Endothelial cell of umbilical vein (primary cell): ENCODE results near the gene HMGCS2. TPM values are rescaled to one million over a fixed set of nuclear protein-coding genes. Genes with fewer than 3 reads are reported as not detected.

Experiments
- BruUV-seq: library from RNA; stranded (reverse); fragments of 400-500 nt; replicated peaks from 2 replicates; lab custom pipeline; 2021; lab: Mats Ljungman, UMichigan
- CTCF ChIA-PET: fragments of 300-600, 350-600 bp; sonication (Branson Sonifier 250); formaldehyde crosslinking; loops from one replicate; lab custom pipeline; 2021; ENCODE audit warnings: antibody characterized with exemption, inconsistent platforms; lab: Charles Lee
- POLR2A ChIA-PET: fragments of 300-600, 350-600 bp; sonication (Branson Sonifier 250); formaldehyde crosslinking; loops from one replicate; lab custom pipeline; 2021; ENCODE audit warnings: antibody characterized with exemption, inconsistent platforms; lab: Charles Lee
- DNase-seq: peaks from one replicate; pipeline ENCODE4 v3.0.0-alpha.2; 2011; ENCODE audit warnings: low read depth, low spot score
- FAIRE-seq: peaks from 2 replicates; lab custom pipeline; 2011; peaks lifted over from hg19 to GRCh38; lab: Jason Lieb, UNC
- H2AFZ ChIP-seq: 2 replicates; pipeline ENCODE4 v1.6.0; 2012; ENCODE audit warnings: low read depth, low read length, control low read depth, inconsistent platforms
- H3K27ac ChIP-seq: 2 replicates; pipeline ENCODE4 v1.5.1; 2011; ENCODE audit warnings: low read depth, mild to moderate bottlenecking, control low read depth, low read length, moderate library complexity; ENCODE audit not compliant: insufficient read depth
- H3K27me3 ChIP-seq, 2 experiments: 2 replicates each; pipeline versions ENCODE4 v1.6.0 to v1.6.1; 2011; ENCODE audit warnings: low read length in 2 of 2, mixed read lengths in 1 of 2; ENCODE audit not compliant: control insufficient read depth in 2 of 2, insufficient read depth in 2 of 2
- H3K36me3 ChIP-seq, 2 experiments: 2 replicates in 1 of 2; 3 replicates in 1 of 2; pipeline ENCODE4 v1.5.1; 2011; ENCODE audit warnings: low read length in 2 of 2, mild to moderate bottlenecking in 1 of 2, moderate library complexity in 1 of 2; ENCODE audit not compliant: control insufficient read depth in 2 of 2, insufficient read depth in 2 of 2; ENCODE audit errors: extremely low read depth in 1 of 2
- H3K4me1 ChIP-seq: 3 replicates; pipeline ENCODE4 v1.5.1; 2011; ENCODE audit warnings: mild to moderate bottlenecking, low read length; ENCODE audit not compliant: control insufficient read depth, insufficient read depth; ENCODE audit errors: extremely low read depth
- H3K4me2 ChIP-seq: 2 replicates; pipeline ENCODE4 v1.6.1; 2011; ENCODE audit warnings: low read length, control low read depth, mixed read lengths; ENCODE audit not compliant: insufficient read depth
- H3K4me3 ChIP-seq, 3 experiments: fragments of 200-600 bp in 1 of 3; sonication (generic), shearing (Covaris generic) in 1 of 3; replicated peaks in 1 of 3; 2 replicates each; pipeline ENCODE4 v1.5.1; 2011 to 2016; ENCODE audit warnings: control low read depth in 3 of 3, low read length in 3 of 3, mild to moderate bottlenecking in 2 of 3, inconsistent platforms in 1 of 3, low read depth in 1 of 3, moderate library complexity in 1 of 3; ENCODE audit not compliant: insufficient read depth in 1 of 3
- H3K79me2 ChIP-seq: 2 replicates; pipeline ENCODE4 v1.6.0; 2012; ENCODE audit warnings: low read length, inconsistent platforms; ENCODE audit not compliant: control insufficient read depth, insufficient read depth
- H3K9ac ChIP-seq: replicated peaks from 2 replicates; pipeline ENCODE3; 2011; ENCODE audit warnings: low read length, control low read depth; ENCODE audit not compliant: insufficient read depth; ENCODE audit errors: extremely low read depth
- H3K9me1 ChIP-seq: replicated peaks from 3 replicates; pipeline ENCODE4 v1.6.0; 2011; ENCODE audit warnings: mild to moderate bottlenecking, low read length; ENCODE audit not compliant: control insufficient read depth, insufficient read depth; ENCODE audit errors: extremely low read depth
- H3K9me3 ChIP-seq: replicated peaks from 2 replicates; pipeline ENCODE4 v1.5.1; 2012; ENCODE audit warnings: low read length, inconsistent platforms; ENCODE audit not compliant: control insufficient read depth, insufficient read depth
- H4K20me1 ChIP-seq: replicated peaks from 2 replicates; pipeline ENCODE3; 2011; ENCODE audit warnings: mild to moderate bottlenecking, low read length; ENCODE audit not compliant: control insufficient read depth, insufficient read depth; ENCODE audit errors: extremely low read depth
- CTCF ChIP-seq, 2 donors: IDR thresholded peaks; 1 replicate in 1 of 2; 2 replicates in 1 of 2; pipeline ENCODE4 v1.5.1; 2011; ENCODE audit warnings: low read length in 2 of 2, mild to moderate bottlenecking in 2 of 2, moderate library complexity in 2 of 2, control low read depth in 1 of 2, inconsistent platforms in 1 of 2, low read depth in 1 of 2; ENCODE audit not compliant: insufficient read depth in 1 of 2; ENCODE audit errors: extremely low read depth in 1 of 2
- EZH2 ChIP-seq: IDR thresholded peaks from 2 replicates; pipeline ENCODE4 v1.6.1; 2012; ENCODE audit warnings: borderline replicate concordance, low read depth, mild to moderate bottlenecking, moderate library complexity, low read length, inconsistent platforms; ENCODE audit not compliant: severe bottlenecking
- FOS ChIP-seq: IDR thresholded peaks from 2 replicates; pipeline ENCODE4 v1.6.1; 2011; ENCODE audit warnings: mild to moderate bottlenecking, low read length, moderate library complexity, borderline replicate concordance; ENCODE audit not compliant: insufficient read depth
- GATA2 ChIP-seq: IDR thresholded peaks from 2 replicates; pipeline ENCODE4 v1.7.0; 2011; ENCODE audit warnings: low read depth, mild to moderate bottlenecking, moderate library complexity, mixed read lengths, low read length; ENCODE audit not compliant: insufficient read length, insufficient read depth
- JUN ChIP-seq: IDR thresholded peaks from 2 replicates; pipeline ENCODE4 v1.6.1; 2011; ENCODE audit warnings: borderline replicate concordance, low read depth; ENCODE audit not compliant: insufficient read length, insufficient read depth
- MAX ChIP-seq: IDR thresholded peaks from 2 replicates; pipeline ENCODE4 v1.6.1; 2011; ENCODE audit not compliant: insufficient read depth, insufficient read length
- MYC ChIP-seq: IDR thresholded peaks from one replicate; pipeline ENCODE4 v1.6.1; 2011; ENCODE audit warnings: mild to moderate bottlenecking, low read depth, low read length
- POLR2A ChIP-seq: IDR thresholded peaks from 2 replicates; pipeline ENCODE4 v1.6.1; 2012; ENCODE audit warnings: low read depth, mild to moderate bottlenecking, control low read depth, low read length
- POLR2AphosphoS5 ChIP-seq: IDR thresholded peaks from 2 replicates; pipeline ENCODE4 v1.6.1; 2012; ENCODE audit warnings: low read depth, mild to moderate bottlenecking, control low read depth, low read length, moderate library complexity; ENCODE audit not compliant: insufficient read depth
- dilution Hi-C: fragments of 300-500 bp; cut with MboI; formaldehyde crosslinking; loops from one replicate; pipeline ENCODE4 v1.15.0; 2019; ENCODE audit warnings: low sequenced_read_pairs; ENCODE audit not compliant: extremely low pct_ligation_motif_present
- intact Hi-C: fragments of 100-400 bp; cut with micrococcal nuclease; formaldehyde crosslinking; loops from one replicate; pipeline ENCODE4 v1.10.0; 2022
- polyA plus RNA-seq, 4 experiments: library from polyadenylated mRNA; depleted of rRNA in 3 of 4; stranded (reverse) in 3 of 4; unstranded in 1 of 4; fragments of >200 nt; gene quantifications; 2 replicates each; pipeline versions ENCODE4 v1.2.1 to v1.2.3, GENCODE V29; 2011 to 2012; ENCODE audit warnings: missing spikeins in 1 of 4
- total RNA-seq: library from RNA; stranded (reverse); gene quantifications from 2 replicates; pipeline ENCODE4 v1.2.3, GENCODE V29; 2021

The HMGCS2 gene
- total and polyA plus RNA-seq, 2 donors (not counting 3 experiments of a cell fraction or from before 2014, with no cell fraction given), result not detected

GRCh38 chr1:119731741-119732430, 36.8 kb downstream of the HMGCS2 start:
- dilution Hi-C loops, result no loop called here
- H3K4me3 ChIP-seq, result no peak overlapping the region
- H3K9me3 ChIP-seq, result no peaks in the 10 kb centered on the region
- no peaks in the 10 kb centered on the region for H4K20me1 ChIP-seq
- FAIRE-seq, result no peak
- no peak overlapping the region for H3K4me2 ChIP-seq
- peaks cover 14% of the 10 kb centered on the region for H3K4me1 ChIP-seq
- CTCF ChIA-PET, result interaction anchor here (1.4 to 2.6 kb wide), 2 partner anchors 12 to 57 kb away, joined by 3 to 11 read pairs; no protein-coding TSS in a partner anchor
- no peak for DNase-seq
- TF ChIP-seq MAX (no peak), MYC (no peak), EZH2 (no peak)
- no TSS peak for BruUV-seq
- no peaks in the 10 kb centered on the region for H3K27me3 ChIP-seq
- no peaks in the 10 kb centered on the region for H3K9me1 ChIP-seq
- intact Hi-C loops, result no loop called here
- H2AFZ ChIP-seq, result no peak overlapping the region
- no peak overlapping the region for H3K9ac ChIP-seq
- peaks cover 3 to 7% of the 10 kb centered on the region in 2 experiments for H3K36me3 ChIP-seq
- H3K27ac ChIP-seq, result no peak overlapping the region
- no peaks in the 10 kb centered on the region for H3K79me2 ChIP-seq
- POLR2A ChIA-PET, result no interaction called here

GRCh38 chr1:119731060-119731459, 37.6 kb downstream of the HMGCS2 start:
- H2AFZ ChIP-seq, result no peak overlapping the region
- H3K4me1 ChIP-seq, result peaks cover 14% of the 10 kb centered on the region
- H4K20me1 ChIP-seq, result no peaks in the 10 kb centered on the region
- H3K27me3 ChIP-seq, result no peaks in the 10 kb centered on the region
- no peak overlapping the region for H3K4me3 ChIP-seq
- H3K9me1 ChIP-seq, result no peaks in the 10 kb centered on the region
- DNase-seq (no peak), FAIRE-seq (no peak)
- H3K79me2 ChIP-seq, result no peaks in the 10 kb centered on the region
- ChIA-PET CTCF (interaction anchor here (2.6 kb wide), 1 partner anchor 12 kb away, joined by 11 read pairs; no protein-coding TSS in a partner anchor), POLR2A (no interaction called here)
- no TSS peak for BruUV-seq
- no peak overlapping the region for H3K9ac ChIP-seq
- no peak overlapping the region for H3K27ac ChIP-seq
- no peak for TF ChIP-seq POLR2A
- TF ChIP-seq GATA2, result no peak
- no peak for TF ChIP-seq FOS
- no peak for TF ChIP-seq JUN
- no peak for TF ChIP-seq EZH2
- TF ChIP-seq MAX, result no peak
- TF ChIP-seq CTCF (IDR thresholded peaks at IDR 0.05; ENCODE audit: extremely low read depth in 1 of 2, insufficient read depth in 1 of 2, low read depth in 1 of 2, low read length in 2 of 2), result no peak
- no peak for TF ChIP-seq MYC
- no peak for TF ChIP-seq POLR2AphosphoS5
- H3K4me2 ChIP-seq, result no peak overlapping the region
- dilution Hi-C loops (no loop called here), intact Hi-C loops (no loop called here)
- H3K9me3 ChIP-seq, result no peaks in the 10 kb centered on the region
- H3K36me3 ChIP-seq, result peaks cover 0 to 5% of the 10 kb centered on the region in 2 experiments
